Colonic mucosa (tissue), 4 donors: ENCODE measurements around the gene AFF4. TPM values are rescaled to one million over a fixed set of nuclear protein-coding genes. Genes with fewer than 3 reads are reported as not detected.

Experiments used
- DNase-seq: peaks from one replicate; pipeline ENCODE4 v3.0.0-alpha.2; 2020
- H3K27ac ChIP-seq: fragments of 200-600 bp; one replicate; pipeline ENCODE4 v1.8.0; 2021
- H3K27me3 ChIP-seq: fragments of 200-600 bp; one replicate; pipeline ENCODE4 v1.8.0; 2021
- H3K36me3 ChIP-seq: fragments of 200-600 bp; one replicate; pipeline ENCODE4 v1.8.0; 2021
- H3K4me1 ChIP-seq: fragments of 200-600 bp; one replicate; pipeline ENCODE4 v1.8.0; 2021; ENCODE audit warnings: mild to moderate bottlenecking
- H3K4me3 ChIP-seq: fragments of 200-600 bp; one replicate; pipeline ENCODE4 v1.8.0; 2021
- H3K9ac ChIP-seq, 2 donors: one replicate each; pipeline ENCODE4 v1.7.0; 2013; ENCODE audit warnings: control low read depth in 2 of 2, low read depth in 2 of 2, low read length in 2 of 2
- H3K9me3 ChIP-seq: fragments of 200-600 bp; one replicate; pipeline ENCODE4 v1.8.0; 2021
- intact Hi-C: fragments of 100-400 bp; cut with DNase I; formaldehyde crosslinking; loops from one replicate; pipeline ENCODE4 v1.14.1; 2022
- total RNA-seq, 2 donors: library from RNA; stranded (reverse); fragmentation: NEBNext Ultra II Directional in 1 of 2; extraction: Animal tissue kit (Norgen Biotek cat#: 25700) in 1 of 2; gene quantifications; one replicate each; pipeline ENCODE4 v1.2.1, GENCODE V29; 2021
- TF ChIP-seq, protein P1 (sequence below): fragments of 200-600 bp; IDR thresholded peaks from one replicate; pipeline ENCODE4 v1.8.0; 2022; ENCODE audit warnings: antibody characterized with exemption, mild to moderate bottlenecking
- donor health status: healthy.
- donor health status: DM: no; HTN: no; CAD: no.
- donor health status: DM: no; HTN: no; CAD: no.

The AFF4 gene
- total RNA-seq, 2 donors from 2014 or later = 42.4 to 75.2 TPM

DNA sequence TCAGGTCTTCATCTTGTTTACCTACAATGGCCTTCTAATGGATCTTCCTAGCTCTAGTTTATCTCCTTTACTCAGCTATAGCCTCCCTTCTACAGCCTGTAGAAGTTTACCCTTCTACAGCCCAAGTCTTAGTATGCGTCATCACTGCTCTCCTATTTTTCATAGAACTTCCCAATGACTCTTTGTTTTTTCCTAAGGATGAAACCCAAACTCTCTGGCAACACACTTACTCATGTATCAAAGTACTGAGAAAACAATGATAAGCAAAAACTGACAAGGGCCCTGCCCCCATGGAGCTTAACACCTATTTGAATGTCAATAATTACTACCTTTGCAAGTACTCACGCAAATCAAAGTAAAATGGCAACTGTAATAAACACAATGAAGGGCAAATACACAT lies 56.3 kb downstream of the AFF4 start:
- no peak overlapping the region for H3K27ac ChIP-seq
- TF ChIP-seq, protein P1, sequence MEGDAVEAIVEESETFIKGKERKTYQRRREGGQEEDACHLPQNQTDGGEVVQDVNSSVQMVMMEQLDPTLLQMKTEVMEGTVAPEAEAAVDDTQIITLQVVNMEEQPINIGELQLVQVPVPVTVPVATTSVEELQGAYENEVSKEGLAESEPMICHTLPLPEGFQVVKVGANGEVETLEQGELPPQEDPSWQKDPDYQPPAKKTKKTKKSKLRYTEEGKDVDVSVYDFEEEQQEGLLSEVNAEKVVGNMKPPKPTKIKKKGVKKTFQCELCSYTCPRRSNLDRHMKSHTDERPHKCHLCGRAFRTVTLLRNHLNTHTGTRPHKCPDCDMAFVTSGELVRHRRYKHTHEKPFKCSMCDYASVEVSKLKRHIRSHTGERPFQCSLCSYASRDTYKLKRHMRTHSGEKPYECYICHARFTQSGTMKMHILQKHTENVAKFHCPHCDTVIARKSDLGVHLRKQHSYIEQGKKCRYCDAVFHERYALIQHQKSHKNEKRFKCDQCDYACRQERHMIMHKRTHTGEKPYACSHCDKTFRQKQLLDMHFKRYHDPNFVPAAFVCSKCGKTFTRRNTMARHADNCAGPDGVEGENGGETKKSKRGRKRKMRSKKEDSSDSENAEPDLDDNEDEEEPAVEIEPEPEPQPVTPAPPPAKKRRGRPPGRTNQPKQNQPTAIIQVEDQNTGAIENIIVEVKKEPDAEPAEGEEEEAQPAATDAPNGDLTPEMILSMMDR = no peak
- no peaks in the 10 kb centered on the region for H3K27me3 ChIP-seq
- intact Hi-C loops = no loop called here
- no peak overlapping the region for H3K4me3 ChIP-seq
- H3K4me1 ChIP-seq = no peaks in the 10 kb centered on the region
- no peak for DNase-seq
- no peaks in the 10 kb centered on the region for H3K9me3 ChIP-seq
- H3K9ac ChIP-seq = no peak overlapping the region
- no peaks in the 10 kb centered on the region for H3K36me3 ChIP-seq

DNA sequence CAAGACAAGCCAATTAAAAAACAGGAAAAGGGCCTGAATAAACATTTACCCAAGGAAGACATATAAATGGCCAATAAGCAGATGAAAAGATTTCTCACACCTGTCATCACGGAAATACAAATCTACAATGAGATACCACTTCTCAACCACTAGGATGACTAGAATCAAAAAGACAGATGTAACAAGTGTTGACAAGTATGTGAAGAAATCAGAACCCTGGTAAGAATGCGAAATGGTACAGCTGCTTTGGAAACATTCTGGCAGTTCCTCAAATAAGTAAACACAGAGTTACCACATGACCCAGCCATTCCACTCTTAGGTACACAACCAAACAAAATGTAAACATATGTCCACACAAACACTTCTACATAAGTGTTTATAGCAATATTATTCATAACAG lies 57.5 kb downstream of the AFF4 start:
- H3K27ac ChIP-seq = no peak overlapping the region
- H3K36me3 ChIP-seq = no peaks in the 10 kb centered on the region
- no peak overlapping the region for H3K4me3 ChIP-seq
- intact Hi-C loops = no loop called here
- H3K9me3 ChIP-seq = no peaks in the 10 kb centered on the region
- no peaks in the 10 kb centered on the region for H3K27me3 ChIP-seq
- TF ChIP-seq, protein P1 = no peak
- no peak for DNase-seq
- no peak overlapping the region for H3K9ac ChIP-seq
- H3K4me1 ChIP-seq = no peaks in the 10 kb centered on the region

DNA sequence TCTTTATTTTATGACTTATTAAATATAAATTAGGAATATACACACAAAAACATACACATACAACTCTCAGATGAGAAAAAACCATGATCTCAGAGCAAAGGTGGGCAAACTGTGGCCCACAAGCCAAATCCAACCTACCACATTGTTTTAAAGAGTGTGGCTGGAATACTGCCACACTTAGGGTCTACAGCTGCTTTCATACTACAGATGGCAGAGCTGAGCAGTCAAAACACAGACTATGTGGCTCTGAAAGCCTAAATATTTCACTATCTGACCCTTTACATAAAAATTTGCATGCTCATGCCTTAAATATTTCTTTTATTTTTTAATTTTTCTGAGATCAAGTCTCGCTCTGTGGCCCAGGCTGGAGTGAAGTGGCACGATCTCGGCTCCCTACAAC lies 61.7 kb downstream of the AFF4 start:
- Histone ChIP-seq H3K36me3 (peaks cover 8% of the 10 kb centered on the region), H3K4me3 (no peak overlapping the region), H3K9ac (no peak overlapping the region), H3K27ac (no peak overlapping the region), H3K27me3 (no peaks in the 10 kb centered on the region), H3K4me1 (no peaks in the 10 kb centered on the region), H3K9me3 (no peaks in the 10 kb centered on the region)
- intact Hi-C loops = no loop called here
- DNase-seq = no peak
- TF ChIP-seq, protein P1 = no peak

DNA sequence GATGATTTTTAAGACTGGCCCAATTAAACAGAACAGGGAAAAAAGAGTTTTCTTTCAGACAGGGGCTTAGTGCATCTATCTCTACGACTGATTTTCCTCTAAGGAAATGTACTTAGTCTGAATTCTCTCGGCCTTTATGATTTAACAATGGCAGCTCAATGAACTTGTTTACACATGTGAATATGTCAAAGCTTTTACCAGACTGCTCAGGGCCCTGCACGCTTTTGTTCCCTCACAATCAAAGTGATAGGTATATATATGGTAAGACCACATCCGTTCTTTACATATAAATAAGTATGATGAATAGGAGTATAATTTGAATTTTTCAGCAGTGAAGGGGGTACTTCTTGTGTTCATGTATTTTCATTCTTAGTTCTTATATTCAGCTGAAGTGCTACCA lies 62.4 kb downstream of the AFF4 start:
- no peak overlapping the region for H3K4me3 ChIP-seq
- H3K27me3 ChIP-seq = no peaks in the 10 kb centered on the region
- H3K4me1 ChIP-seq = no peaks in the 10 kb centered on the region
- no peaks in the 10 kb centered on the region for H3K9me3 ChIP-seq
- DNase-seq = no peak
- H3K27ac ChIP-seq = no peak overlapping the region
- no peak overlapping the region for H3K9ac ChIP-seq
- TF ChIP-seq, protein P1 = no peak
- intact Hi-C loops = no loop called here
- peaks cover 8% of the 10 kb centered on the region for H3K36me3 ChIP-seq

DNA sequence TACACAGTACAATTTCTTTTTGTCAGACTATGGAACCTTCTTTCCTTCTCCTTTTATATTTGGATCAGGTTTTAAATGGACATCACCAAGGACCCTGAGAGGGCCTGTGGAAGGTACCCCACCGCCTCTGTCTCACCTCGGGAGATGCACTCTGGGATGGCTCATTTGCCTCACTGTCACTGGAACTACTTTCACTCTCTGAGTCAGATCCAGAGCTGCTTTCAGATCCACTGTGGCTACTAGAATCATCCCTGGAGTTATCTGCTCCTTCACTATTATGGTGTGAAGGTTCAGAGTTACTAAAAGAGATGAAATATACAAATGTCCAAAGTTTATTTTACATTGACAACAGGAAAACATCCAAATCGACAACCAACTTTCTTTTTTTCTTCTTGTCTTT lies 65.3 kb downstream of the AFF4 start:
- peaks cover 8% of the 10 kb centered on the region for H3K36me3 ChIP-seq
- intact Hi-C loops = no loop called here
- no peak for DNase-seq
- H3K27ac ChIP-seq = no peak overlapping the region
- no peaks in the 10 kb centered on the region for H3K4me1 ChIP-seq
- no peaks in the 10 kb centered on the region for H3K27me3 ChIP-seq
- TF ChIP-seq, protein P1 = no peak
- no peaks in the 10 kb centered on the region for H3K9me3 ChIP-seq
- H3K9ac ChIP-seq = no peak overlapping the region
- no peak overlapping the region for H3K4me3 ChIP-seq

DNA sequence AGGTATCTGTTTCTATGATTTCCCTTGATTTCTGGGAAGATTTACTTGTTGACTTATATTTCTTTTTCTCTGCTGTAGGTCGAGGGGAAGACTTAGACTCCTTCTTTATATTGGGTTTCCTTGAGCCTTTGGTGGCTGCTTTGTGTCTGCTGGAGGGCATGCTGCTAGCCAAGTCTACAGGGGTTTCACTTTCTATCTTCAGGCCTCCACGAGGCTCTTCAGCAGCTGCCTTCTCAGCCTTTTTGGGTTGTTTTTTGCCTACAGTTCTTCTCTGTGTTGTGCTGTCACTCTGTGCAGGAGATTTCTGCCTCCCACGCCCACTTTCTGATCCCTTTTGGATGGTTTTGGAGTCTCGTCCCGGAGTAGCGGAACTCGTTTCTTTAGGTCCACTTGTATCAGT lies 66.7 kb downstream of the AFF4 start:
- Histone ChIP-seq H3K4me1 (no peaks in the 10 kb centered on the region), H3K27ac (no peak overlapping the region), H3K27me3 (no peaks in the 10 kb centered on the region), H3K9ac (no peak overlapping the region), H3K36me3 (peaks cover 8% of the 10 kb centered on the region), H3K9me3 (no peaks in the 10 kb centered on the region), H3K4me3 (no peak overlapping the region)
- intact Hi-C loops = no loop called here
- DNase-seq = no peak
- TF ChIP-seq, protein P1 = no peak
